Measurements from ENCODE around the gene DVL2.

The DVL2 gene

GRCh38 chr17:7233701-7234082 is 625 bp downstream of the DVL2 start:
- peak overlapping the region; percentile 82 for H3K27ac ChIP-seq (replicated peaks)
- TF ChIP-seq POLR2AphosphoS5 (IDR thresholded peaks at IDR 0.05; ENCODE audit: low read depth) (no peak), REST (IDR thresholded peaks at IDR 0.05; ENCODE audit: insufficient replicate concordance, low read depth) (no peak), CTCF (IDR thresholded peaks at IDR 0.05; ENCODE audit: insufficient read depth, low read length) (no peak)
- no peaks in the 10 kb centered on the region for H3K27me3 ChIP-seq (ENCODE audit: insufficient read depth, poor library complexity, severe bottlenecking)
- H3K4me3 ChIP-seq (replicated peaks; ENCODE audit: insufficient read depth, low read length): peak overlapping the region; percentile 68
- no peak for DNase-seq (ENCODE audit: low read depth in 1 of 2, low spot score in 1 of 2)

- no peak overlapping the region for H3K4me3 ChIP-seq (replicated peaks; ENCODE audit: insufficient read depth, low read length)
- TF ChIP-seq SPI1 (IDR thresholded peaks at IDR 0.05; ENCODE audit: borderline replicate concordance, low read depth) (no peak), POLR2AphosphoS5 (IDR thresholded peaks at IDR 0.05; ENCODE audit: low read depth) (no peak), GABPA (IDR thresholded peaks at IDR 0.05; ENCODE audit: low read depth) (no peak), REST (IDR thresholded peaks at IDR 0.05; ENCODE audit: insufficient replicate concordance, low read depth) (no peak), CTCF (IDR thresholded peaks at IDR 0.05; ENCODE audit: insufficient read depth, low read length) (no peak)
- no peaks in the 10 kb centered on the region for H3K27me3 ChIP-seq (ENCODE audit: insufficient read depth, poor library complexity, severe bottlenecking)
- DNase-seq (ENCODE audit: low read depth in 1 of 2, low spot score in 1 of 2): no peak
- H3K27ac ChIP-seq (replicated peaks): no peak overlapping the region
Measured at GRCh38 chr17:7232114-7232513, 2.2 kb downstream of the DVL2 start.

- no peak for TF ChIP-seq REST (IDR thresholded peaks at IDR 0.05; ENCODE audit: insufficient replicate concordance, low read depth)
- no peak for TF ChIP-seq SPI1 (IDR thresholded peaks at IDR 0.05; ENCODE audit: borderline replicate concordance, low read depth)
- TF ChIP-seq GABPA (IDR thresholded peaks at IDR 0.05; ENCODE audit: low read depth): no peak
- TF ChIP-seq POLR2AphosphoS5 (IDR thresholded peaks at IDR 0.05; ENCODE audit: low read depth): no peak
- TF ChIP-seq CTCF (IDR thresholded peaks at IDR 0.05; ENCODE audit: insufficient read depth, low read length): no peak
- H3K27me3 ChIP-seq (ENCODE audit: insufficient read depth, poor library complexity, severe bottlenecking): no peaks in the 10 kb centered on the region
- no peak for DNase-seq (ENCODE audit: low read depth in 1 of 2, low spot score in 1 of 2)
- no peak overlapping the region for H3K4me3 ChIP-seq (replicated peaks; ENCODE audit: insufficient read depth, low read length)
- no peak overlapping the region for H3K27ac ChIP-seq (replicated peaks)
Measured at GRCh38 chr17:7229504-7229903, 4.8 kb downstream of the DVL2 start.

Measured in HL-60 (cell line).